T-helper 1 cell (primary cell): ENCODE results near the gene DAPK1.

ENCODE experiments used
- DNase-seq, 5 donors: peaks; one replicate each; pipeline ENCODE4 v3.0.0-alpha.2; 2012 to 2020

DAPK1 gene

DNA sequence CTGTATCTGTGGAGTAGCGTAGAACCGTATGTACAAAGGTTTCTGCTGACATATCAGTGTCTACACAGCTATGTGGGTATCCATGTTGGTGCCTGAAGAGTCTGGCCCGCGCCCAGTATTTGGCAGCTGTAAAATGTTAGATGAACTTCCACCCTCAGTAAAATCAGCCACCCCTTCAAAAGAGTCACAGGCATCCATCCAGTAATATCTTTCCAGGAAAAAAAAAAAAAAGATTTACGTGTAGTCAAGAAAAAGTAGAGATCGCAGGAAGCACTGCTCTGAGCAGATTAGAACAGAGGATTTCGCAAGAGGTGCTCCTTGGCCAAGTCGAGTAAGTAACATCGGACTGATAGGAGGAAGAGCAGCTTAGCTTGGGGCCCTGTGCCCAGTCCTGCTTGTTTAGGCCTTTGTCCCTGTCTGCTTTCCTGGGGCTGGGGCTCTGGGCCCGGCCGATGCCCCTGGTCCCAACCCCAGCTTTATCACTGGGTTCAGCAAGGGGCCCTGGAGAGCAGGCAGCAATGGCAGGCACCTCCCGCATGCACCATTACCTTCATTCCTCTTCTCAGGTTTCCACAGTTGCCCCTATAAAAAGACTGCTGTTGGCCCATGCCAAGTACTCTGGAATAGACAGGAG lies 21.2 kb downstream of the DAPK1 start:
- DNase-seq, result no peak

- DNase-seq, result no peak
These were observed 21.8 kb downstream of the DAPK1 start for GRCh38 chr9:87519461-87519860.

- DNase-seq, result no peak
These were observed 22.6 kb downstream of the DAPK1 start for GRCh38 chr9:87520172-87520683.

DNA sequence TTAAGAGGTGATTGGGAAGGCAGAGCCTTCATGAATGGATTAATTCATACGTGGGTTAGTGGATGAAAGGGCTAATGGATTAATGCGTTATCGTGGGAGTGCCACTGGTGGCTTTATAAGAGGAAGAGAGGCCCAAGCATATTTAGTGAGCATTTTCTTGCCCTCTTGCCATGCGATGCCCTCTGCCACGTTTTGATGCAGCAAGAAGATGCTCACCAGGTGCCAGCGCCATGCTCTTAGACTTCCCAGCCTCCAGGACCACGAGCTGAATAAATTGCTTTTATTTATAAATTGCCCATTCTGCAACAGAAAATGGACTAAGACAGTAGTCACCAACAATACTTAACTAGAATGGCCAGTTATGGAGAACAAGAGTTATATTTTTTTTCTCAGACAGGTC lies 24.2 kb downstream of the DAPK1 start:
- no peak for DNase-seq

DNA sequence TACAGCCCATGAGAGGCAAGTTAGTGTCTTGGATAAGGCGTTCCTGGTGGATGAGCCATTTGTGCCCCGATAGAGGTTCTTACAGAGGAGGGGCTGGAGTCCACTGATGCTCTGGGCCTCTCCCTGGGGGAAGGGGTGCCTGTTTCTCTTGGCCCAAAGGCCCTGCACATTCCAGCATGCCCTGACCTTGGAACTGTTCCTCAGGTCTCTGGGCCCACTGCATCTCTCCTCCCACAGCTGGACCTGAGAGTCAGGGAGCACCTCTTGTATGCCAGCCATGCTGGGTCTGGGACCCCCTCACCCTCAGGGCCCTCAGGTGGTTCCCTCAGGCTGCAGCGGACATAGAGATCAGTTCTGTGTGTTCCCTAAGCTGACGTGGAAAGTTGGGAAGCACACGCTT lies 26.4 kb downstream of the DAPK1 start:
- no peak for DNase-seq

- DNase-seq, result no peak
These were observed 28.1 kb downstream of the DAPK1 start for GRCh38 chr9:87525546-87526303.

DNA sequence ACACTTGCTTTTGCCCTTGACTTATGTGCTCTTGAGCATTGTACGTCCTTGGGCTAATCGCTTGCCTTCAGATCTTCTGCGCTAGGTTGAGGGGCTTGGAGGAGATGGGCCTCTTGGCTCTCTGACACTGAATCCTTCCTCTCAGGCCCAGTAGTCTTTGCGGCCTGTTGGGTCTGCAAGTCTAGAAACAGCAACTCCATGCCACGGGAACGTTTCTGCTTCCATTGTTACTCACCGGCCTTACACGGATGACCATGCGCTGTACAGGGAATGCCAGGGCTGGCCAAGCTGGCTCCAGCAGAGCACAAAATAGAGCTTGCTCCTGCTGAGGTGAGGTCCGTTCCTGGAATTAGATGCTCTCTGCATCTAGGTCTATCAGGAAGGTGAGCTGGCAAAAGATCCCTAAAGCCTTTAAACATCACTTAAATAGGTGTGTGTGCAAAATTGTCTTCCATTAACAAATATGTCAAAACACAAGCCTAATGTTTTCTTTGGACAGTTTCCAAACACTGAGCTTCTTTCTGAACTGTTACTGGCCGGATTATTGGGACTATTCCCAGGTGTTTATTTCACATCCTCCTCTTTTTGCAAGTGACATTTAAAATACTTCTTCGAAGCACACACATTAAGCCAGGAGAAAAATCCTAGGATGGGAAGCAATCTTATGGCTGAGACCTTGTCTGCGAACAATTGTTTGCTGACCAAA lies 29.7 kb downstream of the DAPK1 start:
- no peak for DNase-seq

GRCh38 chr9:87528969-87529368 lies 31.3 kb downstream of the DAPK1 start:
- DNase-seq, result no peak

DNA sequence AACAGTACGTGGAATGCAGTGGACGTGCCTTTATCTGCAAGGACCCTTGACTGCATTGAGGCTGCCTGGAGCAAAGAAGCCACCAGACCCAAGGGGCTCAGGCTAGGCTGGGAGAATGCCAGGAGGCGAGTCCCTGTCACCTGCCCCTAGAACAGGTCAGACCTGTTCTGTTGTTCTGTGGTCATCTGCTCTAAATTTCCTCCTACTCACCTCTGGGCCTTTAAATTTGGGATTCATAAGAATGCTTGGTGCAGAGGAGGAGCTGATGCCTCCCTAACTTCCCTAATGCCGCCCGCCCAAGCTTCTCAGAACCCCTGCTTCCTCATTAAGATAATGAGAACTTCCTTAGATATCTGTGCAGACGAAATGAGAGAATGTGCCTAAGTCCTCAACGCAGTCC lies 32.0 kb downstream of the DAPK1 start:
- no peak for DNase-seq

- no peak for DNase-seq
These were observed 33.0 kb downstream of the DAPK1 start for GRCh38 chr9:87530716-87531115.

- DNase-seq, result no peak
These were observed 34.0 kb downstream of the DAPK1 start for GRCh38 chr9:87531370-87532295.

- no peak for DNase-seq
These were observed 35.6 kb downstream of the DAPK1 start for GRCh38 chr9:87533271-87533670.

DNA sequence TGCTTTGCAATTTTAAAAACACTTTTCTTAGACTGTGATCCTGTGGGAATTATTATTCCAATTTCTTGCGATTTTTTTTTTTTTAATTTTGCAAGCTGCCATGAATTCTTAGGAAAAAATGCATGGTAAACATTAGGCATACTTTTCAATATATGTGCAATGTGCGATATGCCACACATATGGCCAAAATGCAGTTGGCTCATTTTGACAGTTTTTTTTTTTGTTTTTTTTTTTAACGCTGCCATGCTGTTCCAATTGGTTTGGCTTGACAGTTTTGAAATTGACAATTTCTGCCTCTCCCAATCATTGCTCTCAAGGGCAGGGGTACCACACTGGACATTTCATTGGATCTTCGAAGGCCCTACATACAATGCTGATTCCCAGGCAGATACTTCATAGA lies 36.4 kb downstream of the DAPK1 start:
- no peak for DNase-seq

DNA sequence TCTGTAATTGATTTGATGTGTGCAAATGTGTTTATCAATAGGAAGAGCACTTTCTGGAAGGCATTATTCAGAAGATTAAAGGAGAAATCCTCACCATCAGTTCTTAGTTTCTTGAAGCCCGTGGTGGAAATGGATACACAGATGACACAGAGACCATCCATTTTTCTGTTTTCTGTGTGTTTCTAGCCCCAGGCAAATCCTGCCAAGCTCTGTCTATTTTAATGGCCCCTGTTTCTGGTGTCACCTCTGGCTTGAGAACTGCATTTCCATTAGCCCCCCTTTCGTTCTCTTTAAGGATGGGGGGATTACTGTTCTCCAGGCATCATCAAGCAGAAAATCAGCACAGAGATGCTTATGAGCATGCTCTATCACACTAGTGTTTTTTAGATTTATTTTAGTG lies 37.3 kb downstream of the DAPK1 start:
- DNase-seq, result no peak

- DNase-seq, result peak in 1 of 5 donors; percentile 47
These were observed 38.3 kb downstream of the DAPK1 start for GRCh38 chr9:87535817-87536539.

DNA sequence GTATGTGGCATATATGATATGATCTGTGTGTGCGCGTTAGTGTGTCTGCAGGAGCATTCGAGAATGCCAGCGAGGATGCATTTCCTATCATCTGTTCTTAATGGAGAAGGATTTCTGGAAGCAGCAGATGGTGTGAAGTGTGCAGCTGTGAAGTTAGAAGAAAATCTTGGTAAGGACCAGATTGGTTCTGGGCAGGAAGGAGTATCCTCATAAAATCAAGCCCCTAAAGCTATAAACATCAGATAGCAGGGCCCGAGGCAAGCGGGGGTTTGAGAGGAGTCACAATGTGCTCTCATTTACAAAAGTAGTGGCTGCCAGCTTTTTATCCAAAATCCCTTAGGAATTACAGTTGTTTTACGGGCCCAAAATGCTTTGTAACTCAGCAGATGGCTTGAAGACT lies 40.0 kb downstream of the DAPK1 start:
- no peak for DNase-seq

DNA sequence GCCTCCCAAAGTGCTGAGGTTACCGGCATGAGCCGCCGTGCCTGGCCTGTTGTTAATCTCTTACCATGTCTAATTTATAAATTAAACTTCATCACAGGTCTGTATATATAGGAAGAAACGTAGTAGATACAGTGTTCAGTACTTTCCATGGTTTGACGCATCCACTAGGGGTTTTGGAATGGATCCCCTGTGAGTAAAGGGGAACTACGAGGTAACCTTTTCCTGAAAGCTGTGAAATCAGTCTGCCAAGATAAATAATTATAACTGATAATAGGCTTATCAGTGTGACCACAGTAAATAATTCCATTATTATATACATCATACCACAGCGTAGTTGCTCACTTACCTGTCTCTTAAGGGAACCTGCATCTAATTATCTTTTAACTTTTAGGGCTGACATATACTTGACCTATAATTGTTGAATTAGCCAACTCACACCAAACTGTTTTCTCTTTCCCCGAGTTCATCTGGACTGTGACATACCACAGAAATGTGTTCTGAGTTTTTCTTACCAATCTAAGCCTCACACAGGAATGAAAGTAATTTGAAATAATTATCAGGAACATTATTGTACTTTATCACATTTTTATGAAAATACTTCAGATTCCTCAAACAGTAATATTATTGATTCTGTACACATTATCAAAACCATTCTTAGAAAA lies 42.9 kb downstream of the DAPK1 start:
- no peak for DNase-seq

GRCh38 chr9:87541663-87542062 lies 44.0 kb downstream of the DAPK1 start:
- no peak for DNase-seq

- no peak for DNase-seq
These were observed 44.5 kb downstream of the DAPK1 start for GRCh38 chr9:87542141-87542540.

GRCh38 chr9:87543251-87543650 lies 45.6 kb downstream of the DAPK1 start:
- no peak for DNase-seq

DNA sequence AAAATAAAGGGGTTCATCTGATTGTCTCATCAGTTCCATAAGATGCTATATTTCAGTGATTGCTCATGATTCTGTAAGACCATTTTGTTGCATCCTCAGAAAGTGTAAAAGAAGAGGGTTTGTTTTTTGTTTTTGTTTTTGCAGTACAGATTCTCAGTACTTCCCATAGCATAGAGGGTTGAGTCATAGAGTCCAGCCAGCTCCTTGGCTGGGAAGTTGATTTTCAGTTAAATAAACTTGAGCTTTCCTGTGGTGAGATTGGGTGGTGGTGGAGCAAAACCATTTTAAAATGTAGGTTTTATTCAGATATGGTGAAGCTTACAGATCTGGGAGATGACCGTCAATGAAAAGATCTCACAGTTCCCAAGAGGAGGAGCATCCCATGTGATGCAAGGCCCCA lies 48.2 kb downstream of the DAPK1 start:
- DNase-seq, result no peak
